Mesenchymal stem cell (in vitro differentiated cells and primary cell): ENCODE data around the gene HES4.
A peak's percentile ranks its signal among the peaks of the same experiment; 100 is the strongest.

Source experiments
- DNase-seq: peaks from one replicate; pipeline ENCODE4 v3.0.0-alpha.2; 2013
- H2AFZ ChIP-seq: one replicate; pipeline ENCODE4 v1.6.1; 2013; ENCODE audit warnings: low read depth, mild to moderate bottlenecking, control low read depth, inconsistent platforms, low read length, moderate library complexity
- H2AK5ac ChIP-seq: 2 replicates; pipeline ENCODE4 v1.6.1; 2013; ENCODE audit warnings: low read length, moderate library complexity, mild to moderate bottlenecking, inconsistent platforms; ENCODE audit not compliant: severe bottlenecking
- H2BK120ac ChIP-seq: one replicate; pipeline ENCODE4 v1.6.1; 2013; ENCODE audit warnings: low read depth, mild to moderate bottlenecking, inconsistent platforms, low read length, moderate library complexity
- H2BK12ac ChIP-seq, 2 experiments: one replicate each; pipeline ENCODE4 v1.6.1; 2013; ENCODE audit warnings: inconsistent platforms in 2 of 2, low read length in 2 of 2, mild to moderate bottlenecking in 2 of 2, moderate library complexity in 2 of 2, control low read depth in 1 of 2
- H2BK15ac ChIP-seq: one replicate; pipeline ENCODE4 v1.6.1; 2013; ENCODE audit warnings: mild to moderate bottlenecking, low read depth, inconsistent platforms; ENCODE audit not compliant: poor library complexity, severe bottlenecking
- H2BK5ac ChIP-seq: 2 replicates; pipeline ENCODE4 v1.6.1; 2013; ENCODE audit warnings: low read depth, mild to moderate bottlenecking, low read length, control low read depth, inconsistent platforms; ENCODE audit not compliant: poor library complexity, severe bottlenecking
- H3K14ac ChIP-seq, 2 experiments: one replicate each; pipeline ENCODE4 v1.6.1; 2013; ENCODE audit warnings: inconsistent platforms in 2 of 2, low read length in 2 of 2, control low read depth in 1 of 2, mild to moderate bottlenecking in 1 of 2, moderate library complexity in 1 of 2
- H3K18ac ChIP-seq, 2 experiments: one replicate each; pipeline ENCODE4 v1.6.1; 2013; ENCODE audit warnings: inconsistent platforms in 2 of 2, low read length in 2 of 2, control low read depth in 1 of 2, low read depth in 1 of 2, mild to moderate bottlenecking in 1 of 2
- H3K23ac ChIP-seq, 2 experiments: one replicate each; pipeline ENCODE4 v1.6.1; 2013; ENCODE audit warnings: inconsistent platforms in 2 of 2, low read length in 2 of 2, mild to moderate bottlenecking in 2 of 2, moderate library complexity in 2 of 2, control low read depth in 1 of 2
- H3K27ac ChIP-seq: 2 replicates; pipeline ENCODE4 v1.5.1; 2013; ENCODE audit warnings: mild to moderate bottlenecking, moderate library complexity, low read length, control low read depth, inconsistent platforms; ENCODE audit not compliant: poor library complexity, severe bottlenecking
- H3K27me3 ChIP-seq, 2 experiments: 2 replicates each; pipeline versions ENCODE4 v1.6.1 to v1.7.0; 2013; ENCODE audit warnings: low read length in 2 of 2, mild to moderate bottlenecking in 2 of 2, moderate library complexity in 2 of 2, control low read depth in 1 of 2, inconsistent platforms in 1 of 2; ENCODE audit not compliant: control insufficient read depth in 1 of 2, insufficient read depth in 1 of 2
- H3K36me3 ChIP-seq, 2 experiments: 2 replicates each; pipeline versions ENCODE4 v1.6.1 to v1.7.0; 2013; ENCODE audit warnings: low read length in 2 of 2, control low read depth in 1 of 2, inconsistent platforms in 1 of 2, low read depth in 1 of 2, mild to moderate bottlenecking in 1 of 2; ENCODE audit not compliant: insufficient read depth in 2 of 2, control insufficient read depth in 1 of 2
- H3K4ac ChIP-seq, 2 experiments: one replicate each; pipeline ENCODE4 v1.6.1; 2013; ENCODE audit warnings: inconsistent platforms in 2 of 2, low read length in 2 of 2, mild to moderate bottlenecking in 2 of 2, moderate library complexity in 2 of 2, control low read depth in 1 of 2, low read depth in 1 of 2
- H3K4me1 ChIP-seq: 2 replicates; pipeline ENCODE4 v1.6.1; 2013; ENCODE audit warnings: low read depth, low read length, control low read depth; ENCODE audit not compliant: control insufficient read depth, insufficient read depth
- H3K4me2 ChIP-seq: 2 replicates; pipeline ENCODE4 v1.6.1; 2013; ENCODE audit warnings: low read length, mild to moderate bottlenecking, inconsistent platforms; ENCODE audit not compliant: poor library complexity, severe bottlenecking
- H3K4me3 ChIP-seq, 2 experiments: 2 replicates each; pipeline versions ENCODE4 v1.5.1 to v1.7.0; 2013; ENCODE audit warnings: low read length in 2 of 2, mild to moderate bottlenecking in 2 of 2, control low read depth in 1 of 2, low read depth in 1 of 2; ENCODE audit not compliant: insufficient read depth in 1 of 2
- H3K79me1 ChIP-seq: replicated peaks from 2 replicates; pipeline ENCODE4 v1.6.1; 2013; ENCODE audit warnings: mild to moderate bottlenecking, control low read depth, low read length, inconsistent platforms; ENCODE audit not compliant: poor library complexity, severe bottlenecking
- H3K9ac ChIP-seq: 2 replicates; pipeline ENCODE4 v1.7.0; 2013; ENCODE audit warnings: mild to moderate bottlenecking, low read length, moderate library complexity
- H3K9me3 ChIP-seq: 2 replicates; pipeline ENCODE4 v1.7.0; 2013; ENCODE audit warnings: mild to moderate bottlenecking, low read length; ENCODE audit not compliant: control insufficient read depth
- H4K8ac ChIP-seq: one replicate; pipeline ENCODE4 v1.6.1; 2013; ENCODE audit warnings: inconsistent platforms, mild to moderate bottlenecking, low read length, moderate library complexity
- H4K91ac ChIP-seq: one replicate; pipeline ENCODE4 v1.6.1; 2013; ENCODE audit warnings: mild to moderate bottlenecking, low read length, inconsistent platforms
- WGBS: methylation state at CpG from one replicate; pipeline ENCODE4 v1.1.7; 2013; ENCODE audit warnings: mixed read lengths; 5-methylcytosine and 5-hydroxymethylcytosine counted together

HES4 gene

GRCh38 chr1:1000357-1001056 is 610 bp upstream of the HES4 start:
- H2BK5ac ChIP-seq: no peak overlapping the region

GRCh38 chr1:998995-999724 is 737 bp downstream of the HES4 start:
- Histone ChIP-seq H3K14ac (peak overlapping the region in 1 of 2 experiments; percentile 83), H3K9ac (no peak overlapping the region), H2AFZ (peak overlapping the region; percentile 56), H3K18ac (peak overlapping the region; percentile 52 to 81), H3K23ac (peak overlapping the region in 1 of 2 experiments; percentile 100), H3K4me1 (peaks cover 42% of the 10 kb centered on the region), H3K4me2 (peak overlapping the region; percentile 99), H3K27me3 (peaks cover 16 to 81% of the 10 kb centered on the region in 2 experiments), H2BK12ac (peak overlapping the region in 1 of 2 experiments; percentile 10), H2BK15ac (peak overlapping the region; percentile 52), H3K9me3 (no peaks in the 10 kb centered on the region), H4K8ac (peak overlapping the region; percentile 3), H3K79me1 (peaks cover 4% of the 10 kb centered on the region), H2AK5ac (no peak overlapping the region), H3K4me3 (peak overlapping the region in 1 of 2 experiments; percentile 49), H3K36me3 (peaks cover 0 to 11% of the 10 kb centered on the region in 2 experiments), H2BK120ac (peak overlapping the region; percentile 59), H4K91ac (peak overlapping the region; percentile 67), H3K27ac (no peak overlapping the region), H3K4ac (peak overlapping the region in 1 of 2 experiments; percentile 85), H2BK5ac (no peak overlapping the region)
- under 1% methylated on average over 64 of the region's 86 CpGs for WGBS
- DNase-seq: peak; percentile 49

More at GRCh38 chr1:1000357-1001056, 610 bp upstream of the HES4 start:
- Histone ChIP-seq H2BK15ac (peak overlapping the region; percentile 87), H3K27me3 (peaks cover 16 to 82% of the 10 kb centered on the region in 2 experiments), H3K4me3 (peak overlapping the region; percentile 55 to 71), H3K9me3 (no peaks in the 10 kb centered on the region), H3K4me1 (peaks cover 55% of the 10 kb centered on the region), H3K9ac (peak overlapping the region; percentile 83), H3K36me3 (peaks cover 0 to 11% of the 10 kb centered on the region in 2 experiments), H3K4me2 (peak overlapping the region; percentile 99), H4K8ac (peak overlapping the region; percentile 71), H3K23ac (peak overlapping the region in 1 of 2 experiments; percentile 94), H3K4ac (peak overlapping the region; percentile 85 to 97), H3K79me1 (peaks cover 4% of the 10 kb centered on the region), H3K18ac (peak overlapping the region; percentile 82 to 98), H3K27ac (no peak overlapping the region), H2AFZ (peak overlapping the region; percentile 78), H4K91ac (peak overlapping the region; percentile 80), H2BK120ac (peak overlapping the region; percentile 95), H3K14ac (peak overlapping the region in 1 of 2 experiments; percentile 86), H2BK12ac (peak overlapping the region in 1 of 2 experiments; percentile 90), H2AK5ac (no peak overlapping the region)
- peak; percentile 90 for DNase-seq
- WGBS: under 1% methylated on average over 70 of the region's 75 CpGs

GRCh38 chr1:998745-998994 is 1.2 kb downstream of the HES4 start:
- no peak overlapping the region for H3K4ac ChIP-seq
- no peak overlapping the region for H2BK5ac ChIP-seq
- no peak for DNase-seq
- 0% methylated on average over 8 of the region's 27 CpGs for WGBS
- H2AFZ ChIP-seq: no peak overlapping the region
- peak overlapping the region; percentile 52 for H2BK15ac ChIP-seq
- no peak overlapping the region for H3K9ac ChIP-seq
- no peak overlapping the region for H4K8ac ChIP-seq
- H3K4me2 ChIP-seq: peak overlapping the region; percentile 99
- H3K4me3 ChIP-seq: peak overlapping the region in 1 of 2 experiments; percentile 49
- no peak overlapping the region for H3K23ac ChIP-seq
- no peaks in the 10 kb centered on the region for H3K9me3 ChIP-seq
- peak overlapping the region; percentile 21 to 44 for H3K18ac ChIP-seq
- H2AK5ac ChIP-seq: no peak overlapping the region
- peaks cover 4% of the 10 kb centered on the region for H3K79me1 ChIP-seq
- H3K27ac ChIP-seq: no peak overlapping the region
- H3K14ac ChIP-seq: no peak overlapping the region
- peaks cover 40% of the 10 kb centered on the region for H3K4me1 ChIP-seq
- H3K36me3 ChIP-seq: peaks cover 0 to 11% of the 10 kb centered on the region in 2 experiments
- H2BK120ac ChIP-seq: no peak overlapping the region
- peaks cover 16 to 76% of the 10 kb centered on the region in 2 experiments for H3K27me3 ChIP-seq
- H4K91ac ChIP-seq: no peak overlapping the region
- no peak overlapping the region for H2BK12ac ChIP-seq
